HCT116 (cell line): Measurements from ENCODE around the gene PLD1. TPM values are rescaled to one million over a fixed set of nuclear protein-coding genes. Genes with fewer than 3 reads are reported as not detected.

Experiments used
- ATAC-seq: fragments of 200-7000 bp; cut with Tn5 transposase; 2 replicates; pipeline ENCODE4 v1.9.1; 2020; ENCODE audit warnings: mild to moderate bottlenecking, moderate library complexity
- BruUV-seq: library from RNA; stranded (reverse); fragments of 400-500 nt; replicated peaks from 2 replicates; lab custom pipeline; 2021; lab: Mats Ljungman, UMichigan
- CTCF ChIA-PET: fragments of 300-600 bp; sonication (Branson Sonifier 250); formaldehyde crosslinking; loops from one replicate; lab custom pipeline; 2021; ENCODE audit warnings: antibody characterized with exemption; lab: Charles Lee
- POLR2A ChIA-PET: fragments of 300-600, 350-600 bp; sonication (Branson Sonifier 250); formaldehyde crosslinking; loops from one replicate; lab custom pipeline; 2021; ENCODE audit warnings: antibody characterized with exemption; lab: Charles Lee
- RAD21 ChIA-PET, 2 experiments: fragments of 300-600 bp; sonication (Branson Sonifier 250); formaldehyde crosslinking; loops; one replicate each; lab custom pipeline; 2023; ENCODE audit warnings: low total read pairs in 2 of 2; ENCODE audit not compliant: uncharacterized antibody in 2 of 2, unreplicated experiment in 2 of 2, low non-redundant PET in 1 of 2; lab: Charles Lee
- DNase-seq: peaks from one replicate; pipeline ENCODE4 v3.0.0-alpha.2; 2010; ENCODE audit warnings: low read depth, low spot score
- H2AFZ ChIP-seq: fragments of 200-600 bp; shearing (Covaris generic), sonication (generic); 2 replicates; pipeline ENCODE4 v1.6.1; 2017; ENCODE audit warnings: low read depth, mixed run types, mixed read lengths, antibody characterized with exemption, low read length; ENCODE audit not compliant: poor library complexity, severe bottlenecking
- H3K27ac ChIP-seq: 2 replicates; pipeline ENCODE4 v1.5.1; 2012; ENCODE audit warnings: low read depth, low read length
- H3K27me3 ChIP-seq: fragments of 200-600 bp; sonication (generic); 2 replicates; pipeline ENCODE4 v1.6.1; 2016; ENCODE audit warnings: mixed run types, low read length, mixed read lengths; ENCODE audit not compliant: insufficient read depth
- H3K36me3 ChIP-seq, 2 experiments: fragments of 200-500 bp in 1 of 2; fragments of 200-600 bp in 1 of 2; sonication (Bioruptor generic) in 1 of 2; sonication (generic) in 1 of 2; 2 replicates each; pipeline versions ENCODE4 v1.5.1 to v1.6.1; 2014 to 2016; ENCODE audit warnings: low read length in 2 of 2, inconsistent platforms in 1 of 2, mixed read lengths in 1 of 2, mixed run types in 1 of 2; ENCODE audit not compliant: insufficient read depth in 2 of 2, control insufficient read depth in 1 of 2
- H3K4me1 ChIP-seq, 2 experiments: fragments of 200-600 bp in 1 of 2; sonication (generic) in 1 of 2; 2 replicates each; pipeline versions ENCODE4 v1.5.1 to v1.6.1; 2012 to 2017; ENCODE audit warnings: low read length in 2 of 2, inconsistent platforms in 1 of 2, mild to moderate bottlenecking in 1 of 2, mixed read lengths in 1 of 2, mixed run types in 1 of 2, moderate library complexity in 1 of 2; ENCODE audit not compliant: insufficient read depth in 2 of 2, control insufficient read depth in 1 of 2
- H3K4me2 ChIP-seq: fragments of 200-600 bp; sonication (generic); 2 replicates; pipeline ENCODE4 v1.6.1; 2017; ENCODE audit warnings: mixed run types, low read length, mixed read lengths
- H3K4me3 ChIP-seq, 2 experiments: fragments of 200-600 bp in 1 of 2; sonication (generic) in 1 of 2; replicated peaks in 1 of 2; 2 replicates each; pipeline ENCODE4 v1.5.1; 2011 to 2016; ENCODE audit warnings: low read length in 2 of 2, control low read depth in 1 of 2, low read depth in 1 of 2, mild to moderate bottlenecking in 1 of 2, mixed read lengths in 1 of 2, mixed run types in 1 of 2
- H3K79me2 ChIP-seq: fragments of 200-600 bp; sonication (generic); 2 replicates; pipeline ENCODE4 v1.6.1; 2017; ENCODE audit warnings: mild to moderate bottlenecking, mixed run types, low read length, moderate library complexity, mixed read lengths; ENCODE audit not compliant: insufficient read depth
- H3K9ac ChIP-seq: fragments of 200-600 bp; sonication (generic); 2 replicates; pipeline ENCODE4 v1.6.1; 2016; ENCODE audit warnings: low read length, mixed read lengths
- H3K9me2 ChIP-seq: fragments of 200-600 bp; sonication (generic), shearing (Covaris generic); 2 replicates; pipeline ENCODE4 v1.6.1; 2017; ENCODE audit warnings: mixed run types, mild to moderate bottlenecking, moderate library complexity; ENCODE audit not compliant: insufficient read depth
- H3K9me3 ChIP-seq, 2 experiments: fragments of 200-500 bp in 1 of 2; fragments of 200-600 bp in 1 of 2; sonication (Bioruptor generic) in 1 of 2; sonication (generic) in 1 of 2; 2 replicates each; pipeline ENCODE4 v1.6.1; 2014 to 2017; ENCODE audit warnings: low read length in 2 of 2, mixed read lengths in 2 of 2, inconsistent platforms in 1 of 2, low read depth in 1 of 2, mild to moderate bottlenecking in 1 of 2, mixed run types in 1 of 2, moderate library complexity in 1 of 2; ENCODE audit not compliant: control insufficient read depth in 1 of 2, insufficient read depth in 1 of 2
- H4K20me1 ChIP-seq: fragments of 200-600 bp; sonication (generic), shearing (Covaris generic); 2 replicates; pipeline ENCODE4 v1.6.1; 2017; ENCODE audit warnings: mixed run types, mild to moderate bottlenecking, moderate library complexity; ENCODE audit not compliant: insufficient read depth
- CBX3 ChIP-seq: IDR thresholded peaks from 2 replicates; pipeline ENCODE4 v1.6.1; 2012; ENCODE audit warnings: low read depth
- CEBPB ChIP-seq: IDR thresholded peaks from 2 replicates; pipeline ENCODE4 v1.6.1; 2012; ENCODE audit warnings: low read depth
- ELF1 ChIP-seq: IDR thresholded peaks from 2 replicates; pipeline ENCODE4 v1.6.1; 2012; ENCODE audit warnings: low read depth, borderline replicate concordance
- EZH2 ChIP-seq: fragments of 200-600 bp; sonication (generic); IDR thresholded peaks from 2 replicates; pipeline ENCODE4 v1.6.1; 2017; ENCODE audit warnings: antibody characterized with exemption, mixed run types
- EZH2phosphoT487 ChIP-seq: fragments of 200-600 bp; IDR thresholded peaks from 2 replicates; pipeline ENCODE4 v1.6.1; 2018; ENCODE audit warnings: antibody characterized with exemption, borderline replicate concordance
- FOSL1 ChIP-seq: IDR thresholded peaks from 2 replicates; pipeline ENCODE4 v1.6.1; 2012; ENCODE audit warnings: low read depth
- JUND ChIP-seq: IDR thresholded peaks from 2 replicates; pipeline ENCODE4 v1.6.1; 2012
- MAX ChIP-seq: IDR thresholded peaks from 2 replicates; pipeline ENCODE4 v1.6.1; 2012
- POLR2A ChIP-seq: IDR thresholded peaks from 2 replicates; pipeline ENCODE4 v1.7.0; 2011; ENCODE audit warnings: borderline replicate concordance; ENCODE audit not compliant: insufficient read depth, insufficient read length; ENCODE audit errors: extremely low read depth
- REST ChIP-seq: IDR thresholded peaks from 2 replicates; pipeline ENCODE4 v1.6.1; 2012; ENCODE audit warnings: low read depth
- SIN3A ChIP-seq: IDR thresholded peaks from 2 replicates; pipeline ENCODE4 v1.6.1; 2012; ENCODE audit warnings: low read depth
- SRF ChIP-seq: IDR thresholded peaks from 2 replicates; pipeline ENCODE4 v1.6.1; 2012; ENCODE audit warnings: low read depth
- TCF7L2 ChIP-seq: IDR thresholded peaks from 2 replicates; pipeline ENCODE4 v1.7.0; 2011; ENCODE audit warnings: borderline replicate concordance, inconsistent platforms; ENCODE audit not compliant: insufficient read depth, insufficient read length; ENCODE audit errors: extremely low read depth
- YY1 ChIP-seq: IDR thresholded peaks from 2 replicates; pipeline ENCODE4 v1.6.1; 2011; ENCODE audit warnings: low read length, low read depth, moderate library complexity, mild to moderate bottlenecking; ENCODE audit not compliant: insufficient replicate concordance; ENCODE audit errors: extremely low read depth
- ZNF274 ChIP-seq: fragments of 200-500 bp; sonication (Bioruptor generic); IDR thresholded peaks from 2 replicates; pipeline ENCODE4 v1.6.1; 2014; ENCODE audit warnings: mild to moderate bottlenecking, low read depth, low read length, inconsistent platforms
- intact Hi-C: fragments of 100-400 bp; cut with micrococcal nuclease; formaldehyde crosslinking; loops from 2 replicates; pipeline ENCODE4 v1.10.0; 2022
- total RNA-seq: library from RNA; stranded (reverse); gene quantifications from one replicate; pipeline ENCODE4 v1.2.1, GENCODE V29; 2021; ENCODE audit not compliant: unreplicated experiment
- TF ChIP-seq, protein P1 (sequence below): IDR thresholded peaks from 2 replicates; pipeline ENCODE4 v1.6.1; 2012
- TF ChIP-seq, protein P2 (sequence below), 3 experiments: fragments of 200-600 bp in 1 of 3; sonication (generic) in 1 of 3; IDR thresholded peaks in 2 of 3; conservative IDR thresholded peaks in 1 of 3; 2 replicates each; pipeline ENCODE4 v1.5.1; 2012 to 2017; ENCODE audit warnings: low read depth in 2 of 3, low read length in 2 of 3, antibody characterized with exemption in 1 of 3, borderline replicate concordance in 1 of 3, control low read depth in 1 of 3, mild to moderate bottlenecking in 1 of 3, mixed read lengths in 1 of 3, mixed run types in 1 of 3, moderate library complexity in 1 of 3; ENCODE audit not compliant: insufficient read depth in 1 of 3

The PLD1 gene
- total RNA-seq, 1 experiment from 2014 or later, result 8.4 TPM

DNA sequence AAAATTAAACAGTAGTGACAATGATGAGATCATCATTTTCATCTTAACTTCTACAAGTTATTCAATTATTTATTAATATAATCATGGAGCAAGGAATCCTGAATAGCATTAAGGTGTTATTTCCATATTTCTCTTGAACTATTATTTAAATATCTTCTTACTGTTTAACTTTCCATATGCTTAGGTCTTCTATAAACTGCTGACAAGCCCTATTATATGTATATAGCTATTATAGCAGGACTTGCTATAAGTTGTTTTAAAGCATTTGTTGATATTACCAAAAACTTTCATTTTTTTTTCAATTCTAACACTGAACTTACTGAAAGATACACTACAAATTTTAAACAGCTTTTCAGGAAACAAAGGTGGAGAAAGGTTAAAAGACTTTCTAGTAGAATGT, 76.7 kb downstream of the PLD1 start:
- Histone ChIP-seq H4K20me1 (no peaks in the 10 kb centered on the region), H3K27ac (no peak overlapping the region), H3K27me3 (no peaks in the 10 kb centered on the region), H3K79me2 (no peaks in the 10 kb centered on the region), H3K9ac (no peak overlapping the region), H3K9me2 (no peaks in the 10 kb centered on the region), H3K4me1 (no peaks in the 10 kb centered on the region), H3K4me3 (no peak overlapping the region), H3K36me3 (no peaks in the 10 kb centered on the region), H3K4me2 (no peak overlapping the region), H3K9me3 (no peaks in the 10 kb centered on the region), H2AFZ (no peak overlapping the region)
- TF ChIP-seq FOSL1 (no peak), EZH2phosphoT487 (no peak), SIN3A (no peak), JUND (no peak), YY1 (no peak), SRF (no peak), POLR2A (no peak), CBX3 (no peak), REST (no peak), MAX (no peak), ELF1 (no peak), ZNF274 (no peak), EZH2 (no peak), TCF7L2 (no peak), CEBPB (no peak)
- TF ChIP-seq, protein P1, sequence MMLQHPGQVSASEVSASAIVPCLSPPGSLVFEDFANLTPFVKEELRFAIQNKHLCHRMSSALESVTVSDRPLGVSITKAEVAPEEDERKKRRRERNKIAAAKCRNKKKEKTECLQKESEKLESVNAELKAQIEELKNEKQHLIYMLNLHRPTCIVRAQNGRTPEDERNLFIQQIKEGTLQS, result no peak
- TF ChIP-seq, protein P2, sequence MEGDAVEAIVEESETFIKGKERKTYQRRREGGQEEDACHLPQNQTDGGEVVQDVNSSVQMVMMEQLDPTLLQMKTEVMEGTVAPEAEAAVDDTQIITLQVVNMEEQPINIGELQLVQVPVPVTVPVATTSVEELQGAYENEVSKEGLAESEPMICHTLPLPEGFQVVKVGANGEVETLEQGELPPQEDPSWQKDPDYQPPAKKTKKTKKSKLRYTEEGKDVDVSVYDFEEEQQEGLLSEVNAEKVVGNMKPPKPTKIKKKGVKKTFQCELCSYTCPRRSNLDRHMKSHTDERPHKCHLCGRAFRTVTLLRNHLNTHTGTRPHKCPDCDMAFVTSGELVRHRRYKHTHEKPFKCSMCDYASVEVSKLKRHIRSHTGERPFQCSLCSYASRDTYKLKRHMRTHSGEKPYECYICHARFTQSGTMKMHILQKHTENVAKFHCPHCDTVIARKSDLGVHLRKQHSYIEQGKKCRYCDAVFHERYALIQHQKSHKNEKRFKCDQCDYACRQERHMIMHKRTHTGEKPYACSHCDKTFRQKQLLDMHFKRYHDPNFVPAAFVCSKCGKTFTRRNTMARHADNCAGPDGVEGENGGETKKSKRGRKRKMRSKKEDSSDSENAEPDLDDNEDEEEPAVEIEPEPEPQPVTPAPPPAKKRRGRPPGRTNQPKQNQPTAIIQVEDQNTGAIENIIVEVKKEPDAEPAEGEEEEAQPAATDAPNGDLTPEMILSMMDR (IDR thresholded peaks at IDR 0.05 in 2 of 3, conservative IDR thresholded peaks at IDR 0.05 in 1 of 3; ENCODE audit: borderline replicate concordance in 1 of 3, insufficient read depth in 1 of 3, low read depth in 2 of 3, low read length in 2 of 3), result no peak
- no peak for DNase-seq
- ChIA-PET POLR2A (no interaction called here), RAD21 (no interaction called here), CTCF (no interaction called here)
- intact Hi-C loops, result no loop called here
- no TSS peak for BruUV-seq
- ATAC-seq, result no peak
